Ascending aorta (tissue), 2 donors: ENCODE results near the gene PPM1D. TPM values are rescaled to one million over a fixed set of nuclear protein-coding genes. Genes with fewer than 3 reads are reported as not detected.
A peak's percentile ranks its signal among the peaks of the same experiment; 100 is the strongest.
"Not testable (repeated sequence)": the region's sequence is repeated elsewhere in the genome, so short reads cannot be mapped to it uniquely, and the experiment has no call there.

Source experiments
- DNase-seq, 2 donors: peaks; one replicate each; pipeline ENCODE4 v3.0.0-alpha.2; 2019; ENCODE audit warnings: low spot score in 2 of 2
- H3K27ac ChIP-seq, 2 donors: fragments of 200-600 bp; sonication (generic); one replicate each; pipeline ENCODE4 v1.5.1; 2016 to 2017; ENCODE audit warnings: mild to moderate bottlenecking in 1 of 2
- H3K27me3 ChIP-seq: fragments of 200-600 bp; sonication (generic); one replicate; pipeline ENCODE4 v1.5.1; 2017
- H3K36me3 ChIP-seq, 2 donors: fragments of 200-600 bp; sonication (generic); one replicate each; pipeline ENCODE4 v1.5.1; 2016
- H3K4me1 ChIP-seq, 2 donors: fragments of 200-600 bp; sonication (generic); one replicate each; pipeline ENCODE4 v1.5.1; 2016 to 2017; ENCODE audit warnings: mild to moderate bottlenecking in 1 of 2
- H3K4me3 ChIP-seq, 2 donors: fragments of 200-600 bp; sonication (generic); one replicate each; pipeline ENCODE4 v1.5.1; 2016 to 2017; ENCODE audit warnings: mild to moderate bottlenecking in 1 of 2
- H3K9me3 ChIP-seq, 2 donors: fragments of 200-600 bp; sonication (generic); one replicate each; pipeline ENCODE4 v1.5.1; 2016
- CTCF ChIP-seq, 3 experiments: fragments of 200-600 bp in 2 of 3; fragments of 450-650 bp in 1 of 3; sonication (generic) in 2 of 3; IDR thresholded peaks; one replicate each; pipeline ENCODE4 v1.5.1; 2016 to 2019; ENCODE audit warnings: antibody characterized with exemption in 3 of 3, mild to moderate bottlenecking in 1 of 3, moderate library complexity in 1 of 3
- intact Hi-C: fragments of 100-400 bp; cut with DNase I; formaldehyde crosslinking; loops from one replicate; pipeline ENCODE4 v1.15.1; 2023
- total RNA-seq: library from RNA; depleted of rRNA; stranded (reverse); fragments of >200 nt; gene quantifications from one replicate; pipeline ENCODE4 v1.1.0, GENCODE V29; 2016

Gene PPM1D
- 6.0 TPM for total RNA-seq

- intact Hi-C loops, result loop anchor here (1.0 to 5.0 kb wide), 6 partner anchors 23 to 812 kb away; partner anchors contain the start of genes APPBP2, BCAS3 and USP32
- Histone ChIP-seq H3K27ac (peak within 1 kb of the TSS; percentile 97 to 98), H3K27me3 (no peaks in the 10 kb centered on the region), H3K9me3 (no peaks in the 10 kb centered on the region), H3K4me3 (peak within 1 kb of the TSS; percentile 73 to 94), H3K36me3 (no peaks in the 10 kb centered on the region), H3K4me1 (peaks cover 0 to 15% of the 10 kb centered on the region in 2 donors)
- peak; percentile 94 to 99 for DNase-seq
- TF ChIP-seq CTCF (IDR thresholded peaks at IDR 0.05), result peak in 1 of 3 experiments; percentile 11
Observed at GRCh38 chr17:60599620-60600489, at the start of gene PPM1D. Gene PPM1D, plus strand, starts transcription at chr17:60600193. Its CDS starts 222 bp downstream, at chr17:60600415.

GRCh38 chr17:60552255-60552654 lies 47.7 kb upstream of the PPM1D start:
- H3K9me3 ChIP-seq, H3K4me3 ChIP-seq, H3K27ac ChIP-seq, DNase-seq, H3K36me3 ChIP-seq, intact Hi-C loops, H3K4me1 ChIP-seq, H3K27me3 ChIP-seq: not testable (repeated sequence)

- Histone ChIP-seq H3K4me3 (no peak overlapping the region), H3K4me1 (no peaks in the 10 kb centered on the region), H3K27me3 (no peaks in the 10 kb centered on the region), H3K9me3 (no peaks in the 10 kb centered on the region), H3K27ac (no peak overlapping the region), H3K36me3 (no peaks in the 10 kb centered on the region)
- intact Hi-C loops, result no loop called here
- TF ChIP-seq CTCF (IDR thresholded peaks at IDR 0.05), result no peak
- DNase-seq, result no peak
Observed at GRCh38 chr17:60554377-60554788, 45.6 kb upstream of the PPM1D start.

GRCh38 chr17:60555786-60556185 lies 44.2 kb upstream of the PPM1D start:
- Histone ChIP-seq H3K27me3 (no peaks in the 10 kb centered on the region), H3K4me1 (no peaks in the 10 kb centered on the region), H3K36me3 (no peaks in the 10 kb centered on the region), H3K9me3 (no peaks in the 10 kb centered on the region), H3K4me3 (no peak overlapping the region), H3K27ac (no peak overlapping the region)
- TF ChIP-seq CTCF (IDR thresholded peaks at IDR 0.05), result no peak
- intact Hi-C loops, result no loop called here
- no peak for DNase-seq

- TF ChIP-seq CTCF (IDR thresholded peaks at IDR 0.05), result no peak
- Histone ChIP-seq H3K4me3 (no peak overlapping the region), H3K36me3 (no peaks in the 10 kb centered on the region), H3K4me1 (no peaks in the 10 kb centered on the region), H3K27me3 (no peaks in the 10 kb centered on the region), H3K9me3 (no peaks in the 10 kb centered on the region), H3K27ac (no peak overlapping the region)
- intact Hi-C loops, result no loop called here
- DNase-seq, result no peak
Observed at GRCh38 chr17:60557805-60558204, 42.2 kb upstream of the PPM1D start.

GRCh38 chr17:60559659-60559994 lies 40.4 kb upstream of the PPM1D start:
- Histone ChIP-seq H3K27me3 (no peaks in the 10 kb centered on the region), H3K36me3 (no peaks in the 10 kb centered on the region), H3K9me3 (no peaks in the 10 kb centered on the region), H3K4me3 (no peak overlapping the region), H3K27ac (no peak overlapping the region), H3K4me1 (no peaks in the 10 kb centered on the region)
- intact Hi-C loops, result no loop called here
- no peak for DNase-seq
- no peak for TF ChIP-seq CTCF (IDR thresholded peaks at IDR 0.05)
